ENCODE measurements around the gene LYPD6B. TPM values are rescaled to one million over a fixed set of nuclear protein-coding genes. Genes with fewer than 3 reads are reported as not detected.

Gene LYPD6B
- total RNA-seq, 1 experiment from 2014 or later, result 6.1 TPM

DNA sequence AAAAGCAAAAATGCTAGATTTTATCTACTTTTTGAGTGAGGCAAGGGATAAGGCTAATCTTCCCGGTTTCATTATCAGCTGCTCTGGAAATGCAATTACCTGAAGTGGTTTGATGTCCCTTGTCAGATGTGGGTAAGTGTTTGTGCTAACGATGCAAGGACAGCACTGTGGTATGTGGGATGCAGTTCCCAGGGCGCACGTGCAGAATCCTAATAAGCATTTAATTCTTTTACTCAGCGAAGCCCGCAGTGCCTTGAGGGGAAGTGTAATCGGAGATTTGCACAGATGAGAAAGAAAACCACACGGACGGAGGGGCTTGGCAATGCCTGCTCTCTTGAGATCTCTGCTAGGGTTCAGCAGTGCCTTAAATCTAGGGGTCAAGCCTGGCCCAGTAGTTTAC, 183.4 kb downstream of the LYPD6B start:
- no TSS peak for BruUV-seq (replicated peaks)
- no peaks in the 10 kb centered on the region for H4K20me1 ChIP-seq (ENCODE audit: insufficient read depth)
- RAD21 ChIA-PET (ENCODE audit: low non-redundant PET in 1 of 2, low total read pairs in 2 of 2, uncharacterized antibody in 2 of 2, unreplicated experiment in 2 of 2), result no interaction called here
- no peak overlapping the region for H3K4me3 ChIP-seq (replicated peaks in 1 of 2; ENCODE audit: low read depth in 1 of 2, low read length in 2 of 2)
- no peaks in the 10 kb centered on the region for H3K36me3 ChIP-seq (ENCODE audit: control insufficient read depth in 1 of 2, insufficient read depth in 2 of 2, low read length in 2 of 2)
- H3K9ac ChIP-seq (ENCODE audit: low read length), result no peak overlapping the region
- H3K9me3 ChIP-seq (ENCODE audit: control insufficient read depth in 1 of 2, insufficient read depth in 1 of 2, low read depth in 1 of 2, low read length in 2 of 2), result no peaks in the 10 kb centered on the region
- DNase-seq (ENCODE audit: low read depth, low spot score) (no peak), ATAC-seq (no peak)
- no peaks in the 10 kb centered on the region for H3K79me2 ChIP-seq (ENCODE audit: insufficient read depth, low read length)
- intact Hi-C loops (cut with micrococcal nuclease), result no loop called here
- CTCF ChIA-PET, result no interaction called here
- H3K4me1 ChIP-seq (ENCODE audit: control insufficient read depth in 1 of 2, insufficient read depth in 2 of 2, low read length in 2 of 2), result no peaks in the 10 kb centered on the region
- TF ChIP-seq ZNF274 (IDR thresholded peaks at IDR 0.05; ENCODE audit: low read depth, low read length) (no peak), TCF7L2 (IDR thresholded peaks at IDR 0.05; ENCODE audit: borderline replicate concordance, extremely low read depth, insufficient read depth, insufficient read length) (no peak), EZH2phosphoT487 (IDR thresholded peaks at IDR 0.05; ENCODE audit: borderline replicate concordance) (no peak), POLR2A (IDR thresholded peaks at IDR 0.05; ENCODE audit: borderline replicate concordance, extremely low read depth, insufficient read depth, insufficient read length) (no peak), SP1 (IDR thresholded peaks at IDR 0.05; ENCODE audit: low read depth) (no peak), POLR2AphosphoS5 (IDR thresholded peaks at IDR 0.05; ENCODE audit: low read depth, low read length) (no peak), CEBPB (IDR thresholded peaks at IDR 0.05; ENCODE audit: low read depth) (no peak), RAD21 (IDR thresholded peaks at IDR 0.05; ENCODE audit: low read depth) (no peak), JUND (IDR thresholded peaks at IDR 0.05) (no peak), SIN3A (IDR thresholded peaks at IDR 0.05; ENCODE audit: low read depth) (no peak), YY1 (IDR thresholded peaks at IDR 0.05; ENCODE audit: extremely low read depth, insufficient replicate concordance, low read depth, low read length) (no peak), SRF (IDR thresholded peaks at IDR 0.05; ENCODE audit: low read depth) (no peak), EZH2 (IDR thresholded peaks at IDR 0.05) (no peak), ZFX (IDR thresholded peaks at IDR 0.05) (no peak), EGR1 (IDR thresholded peaks at IDR 0.05; ENCODE audit: low read depth) (no peak), ELF1 (IDR thresholded peaks at IDR 0.05; ENCODE audit: borderline replicate concordance, low read depth) (no peak)
- TF ChIP-seq, protein P1, sequence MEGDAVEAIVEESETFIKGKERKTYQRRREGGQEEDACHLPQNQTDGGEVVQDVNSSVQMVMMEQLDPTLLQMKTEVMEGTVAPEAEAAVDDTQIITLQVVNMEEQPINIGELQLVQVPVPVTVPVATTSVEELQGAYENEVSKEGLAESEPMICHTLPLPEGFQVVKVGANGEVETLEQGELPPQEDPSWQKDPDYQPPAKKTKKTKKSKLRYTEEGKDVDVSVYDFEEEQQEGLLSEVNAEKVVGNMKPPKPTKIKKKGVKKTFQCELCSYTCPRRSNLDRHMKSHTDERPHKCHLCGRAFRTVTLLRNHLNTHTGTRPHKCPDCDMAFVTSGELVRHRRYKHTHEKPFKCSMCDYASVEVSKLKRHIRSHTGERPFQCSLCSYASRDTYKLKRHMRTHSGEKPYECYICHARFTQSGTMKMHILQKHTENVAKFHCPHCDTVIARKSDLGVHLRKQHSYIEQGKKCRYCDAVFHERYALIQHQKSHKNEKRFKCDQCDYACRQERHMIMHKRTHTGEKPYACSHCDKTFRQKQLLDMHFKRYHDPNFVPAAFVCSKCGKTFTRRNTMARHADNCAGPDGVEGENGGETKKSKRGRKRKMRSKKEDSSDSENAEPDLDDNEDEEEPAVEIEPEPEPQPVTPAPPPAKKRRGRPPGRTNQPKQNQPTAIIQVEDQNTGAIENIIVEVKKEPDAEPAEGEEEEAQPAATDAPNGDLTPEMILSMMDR (IDR thresholded peaks at IDR 0.05 in 2 of 3, conservative IDR thresholded peaks at IDR 0.05 in 1 of 3; ENCODE audit: borderline replicate concordance in 1 of 3, insufficient read depth in 1 of 3, low read depth in 2 of 3, low read length in 2 of 3), result no peak
- TF ChIP-seq, protein P2, sequence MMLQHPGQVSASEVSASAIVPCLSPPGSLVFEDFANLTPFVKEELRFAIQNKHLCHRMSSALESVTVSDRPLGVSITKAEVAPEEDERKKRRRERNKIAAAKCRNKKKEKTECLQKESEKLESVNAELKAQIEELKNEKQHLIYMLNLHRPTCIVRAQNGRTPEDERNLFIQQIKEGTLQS (IDR thresholded peaks at IDR 0.05), result no peak
- TF ChIP-seq, protein P3, sequence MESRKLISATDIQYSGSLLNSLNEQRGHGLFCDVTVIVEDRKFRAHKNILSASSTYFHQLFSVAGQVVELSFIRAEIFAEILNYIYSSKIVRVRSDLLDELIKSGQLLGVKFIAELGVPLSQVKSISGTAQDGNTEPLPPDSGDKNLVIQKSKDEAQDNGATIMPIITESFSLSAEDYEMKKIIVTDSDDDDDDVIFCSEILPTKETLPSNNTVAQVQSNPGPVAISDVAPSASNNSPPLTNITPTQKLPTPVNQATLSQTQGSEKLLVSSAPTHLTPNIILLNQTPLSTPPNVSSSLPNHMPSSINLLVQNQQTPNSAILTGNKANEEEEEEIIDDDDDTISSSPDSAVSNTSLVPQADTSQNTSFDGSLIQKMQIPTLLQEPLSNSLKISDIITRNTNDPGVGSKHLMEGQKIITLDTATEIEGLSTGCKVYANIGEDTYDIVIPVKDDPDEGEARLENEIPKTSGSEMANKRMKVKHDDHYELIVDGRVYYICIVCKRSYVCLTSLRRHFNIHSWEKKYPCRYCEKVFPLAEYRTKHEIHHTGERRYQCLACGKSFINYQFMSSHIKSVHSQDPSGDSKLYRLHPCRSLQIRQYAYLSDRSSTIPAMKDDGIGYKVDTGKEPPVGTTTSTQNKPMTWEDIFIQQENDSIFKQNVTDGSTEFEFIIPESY (IDR thresholded peaks at IDR 0.05; ENCODE audit: extremely low read depth, insufficient replicate concordance, low read length), result no peak
- H3K27ac ChIP-seq (ENCODE audit: low read depth, low read length), result no peak overlapping the region
- no peak overlapping the region for H2AFZ ChIP-seq (ENCODE audit: low read depth, low read length, poor library complexity, severe bottlenecking)
- no peaks in the 10 kb centered on the region for H3K27me3 ChIP-seq (ENCODE audit: insufficient read depth, low read length)
- POLR2A ChIA-PET, result no interaction called here
- H3K9me2 ChIP-seq (ENCODE audit: insufficient read depth), result no peaks in the 10 kb centered on the region
- H3K4me2 ChIP-seq (ENCODE audit: low read length), result no peak overlapping the region
